B cell (primary cell): ENCODE results near the gene SRA1. TPM values are rescaled to one million over a fixed set of nuclear protein-coding genes. Genes with fewer than 3 reads are reported as not detected.

Experiments used
- ATAC-seq: fragments of 200-7000 bp; cut with Tn5 transposase; one replicate; pipeline ENCODE4 v1.10.0; 2021; ENCODE audit warnings: low read depth, mild to moderate bottlenecking, moderate number of reproducible peaks, moderate library complexity
- CTCF ChIA-PET: fragments of 350-600 bp; sonication (Branson Sonifier 250); formaldehyde crosslinking; loops from one replicate; lab custom pipeline; 2021; ENCODE audit warnings: antibody characterized with exemption, inconsistent platforms; lab: Charles Lee
- POLR2A ChIA-PET: fragments of 350-600 bp; sonication (Branson Sonifier 250); formaldehyde crosslinking; loops from one replicate; lab custom pipeline; 2021; ENCODE audit warnings: antibody characterized with exemption; lab: Charles Lee
- DNase-seq: peaks from one replicate; pipeline ENCODE4 v3.0.0; 2013
- H2AFZ ChIP-seq: 2 replicates; pipeline ENCODE4 v1.6.1; 2012; ENCODE audit warnings: mild to moderate bottlenecking, low read depth, low read length; ENCODE audit not compliant: insufficient read depth, poor library complexity, severe bottlenecking
- H3K27ac ChIP-seq, 2 donors: 1 replicate in 1 of 2; 2 replicates in 1 of 2; pipeline ENCODE4 v1.5.1; 2012 to 2013; ENCODE audit warnings: low read length in 2 of 2, mild to moderate bottlenecking in 2 of 2, moderate library complexity in 1 of 2
- H3K27me3 ChIP-seq, 4 experiments: fragments of 200-600 bp in 1 of 4; sonication (generic) in 1 of 4; replicated peaks in 1 of 4; 1 replicate in 2 of 4; 2 replicates in 2 of 4; pipeline versions ENCODE4 v1.6.1 to v1.7.0; 2013 to 2016; ENCODE audit warnings: low read length in 3 of 4, mild to moderate bottlenecking in 2 of 4, mixed read lengths in 1 of 4, moderate library complexity in 1 of 4; ENCODE audit not compliant: insufficient read depth in 4 of 4, control insufficient read depth in 3 of 4; ENCODE audit errors: control extremely low read depth in 1 of 4
- H3K36me3 ChIP-seq, 2 experiments: replicated peaks in 1 of 2; 1 replicate in 1 of 2; 2 replicates in 1 of 2; pipeline versions ENCODE4 v1.6.1 to v1.7.1; 2013; ENCODE audit warnings: low read length in 1 of 2; ENCODE audit not compliant: insufficient read depth in 2 of 2, control insufficient read depth in 1 of 2; ENCODE audit errors: control extremely low read depth in 1 of 2, extremely low read depth in 1 of 2
- H3K4me1 ChIP-seq, 2 donors: fragments of 200-600 bp in 1 of 2; sonication (generic) in 1 of 2; 1 replicate in 1 of 2; 2 replicates in 1 of 2; pipeline versions ENCODE4 v1.5.1 to v1.6.1; 2013 to 2017; ENCODE audit warnings: low read length in 2 of 2; ENCODE audit not compliant: control insufficient read depth in 2 of 2, insufficient read depth in 2 of 2
- H3K4me2 ChIP-seq: replicated peaks from 2 replicates; pipeline ENCODE3; 2012; ENCODE audit warnings: mild to moderate bottlenecking, low read depth, low read length; ENCODE audit not compliant: poor library complexity, severe bottlenecking
- H3K4me3 ChIP-seq, 5 experiments: fragments of 200-600 bp in 1 of 5; sonication (generic) in 1 of 5; 1 replicate in 3 of 5; 2 replicates in 2 of 5; pipeline versions ENCODE4 v1.5.1 to v1.7.0; 2011 to 2016; ENCODE audit warnings: low read length in 4 of 5, mild to moderate bottlenecking in 4 of 5, low read depth in 2 of 5, control low read depth in 1 of 5, moderate library complexity in 1 of 5; ENCODE audit not compliant: insufficient read depth in 1 of 5; ENCODE audit errors: control extremely low read depth in 1 of 5, extremely low read depth in 1 of 5
- H3K79me2 ChIP-seq: fragments of 200-600 bp; sonication (generic); one replicate; pipeline ENCODE4 v1.6.0; 2016; ENCODE audit warnings: low read length; ENCODE audit not compliant: control insufficient read depth, insufficient read depth
- H3K9ac ChIP-seq: fragments of 200-600 bp; sonication (generic); 2 replicates; pipeline ENCODE4 v1.6.1; 2017; ENCODE audit warnings: mild to moderate bottlenecking, low read length, moderate library complexity
- H3K9me3 ChIP-seq, 3 donors: one replicate each; pipeline versions ENCODE4 v1.6.1 to v1.7.1; 2013; ENCODE audit warnings: low read length in 2 of 3; ENCODE audit not compliant: control insufficient read depth in 2 of 3, insufficient read depth in 1 of 3; ENCODE audit errors: control extremely low read depth in 1 of 3
- H4K20me1 ChIP-seq: 2 replicates; pipeline ENCODE4 v1.6.0; 2012; ENCODE audit warnings: mild to moderate bottlenecking, low read length; ENCODE audit not compliant: insufficient read depth, control insufficient read depth, poor library complexity, severe bottlenecking
- H3K27ac Mint-ChIP-seq: one replicate; pipeline ENCODE4 v1.8.0; 2021; ENCODE audit warnings: mixed read lengths
- H3K27me3 Mint-ChIP-seq: one replicate; pipeline ENCODE4 v1.8.0; 2021; ENCODE audit warnings: mixed read lengths
- H3K4me1 Mint-ChIP-seq: one replicate; pipeline ENCODE4 v1.8.0; 2021; ENCODE audit warnings: mixed read lengths
- H3K4me3 Mint-ChIP-seq: one replicate; pipeline ENCODE4 v1.8.0; 2021; ENCODE audit warnings: mixed read lengths
- H3K9me3 Mint-ChIP-seq: one replicate; pipeline ENCODE4 v1.8.0; 2022; ENCODE audit warnings: mixed read lengths; ENCODE audit not compliant: insufficient read depth
- EZH2 ChIP-seq: IDR thresholded peaks from 2 replicates; pipeline ENCODE4 v1.6.1; 2012; ENCODE audit warnings: borderline replicate concordance, low read depth, mild to moderate bottlenecking, moderate library complexity, low read length; ENCODE audit not compliant: insufficient read depth, poor library complexity, severe bottlenecking
- WGBS: methylation state at CpG from one replicate; pipeline ENCODE4 v1.1.5; 2013; ENCODE audit warnings: missing lambda C conversion rate; ENCODE audit not compliant: insufficient coverage; 5-methylcytosine and 5-hydroxymethylcytosine counted together
- intact Hi-C: fragments of 100-400 bp; cut with micrococcal nuclease; formaldehyde crosslinking; loops from one replicate; pipeline ENCODE4 v1.10.0; 2022
- polyA plus RNA-seq: library from polyadenylated mRNA; depleted of rRNA; stranded (reverse); fragments of >200 nt; gene quantifications from 2 replicates; pipeline ENCODE4 v1.2.3, GENCODE V29; 2012
- total RNA-seq, 2 donors: library from RNA; stranded (reverse); fragments of 120-200 nt in 1 of 2; gene quantifications; 1 replicate in 1 of 2; 2 replicates in 1 of 2; pipeline versions ENCODE4 v1.2.3 to v1.2.4, GENCODE V29; 2013 to 2022
- TF ChIP-seq, protein P1 (sequence below): fragments of 200-600 bp; IDR thresholded peaks from one replicate; pipeline ENCODE4 v1.8.0; 2022; ENCODE audit warnings: antibody characterized with exemption, mild to moderate bottlenecking

The SRA1 gene
- total and polyA plus RNA-seq, 2 donors (not counting 1 experiment from before 2014, with no cell fraction given): 23.2 to 25.6 TPM

DNA sequence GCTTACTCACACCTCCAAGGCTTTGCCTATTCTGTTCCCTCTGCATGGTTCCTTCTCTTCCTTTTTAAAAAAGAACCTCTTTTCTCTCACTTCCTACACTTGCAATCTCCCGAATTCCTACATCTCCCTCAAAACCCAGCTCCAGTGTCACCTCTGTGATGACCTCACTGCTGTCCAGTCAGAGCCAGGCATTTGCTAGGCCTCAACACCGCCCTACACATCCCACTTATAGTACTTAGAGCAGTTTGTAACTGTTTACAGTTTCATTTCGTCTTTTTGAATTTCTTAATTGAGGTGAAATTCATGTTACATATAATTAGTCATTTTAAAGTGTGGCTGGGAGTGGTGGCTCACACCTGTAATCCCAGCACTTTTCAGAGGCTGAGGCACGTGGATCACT is 44.9 kb upstream of the SRA1 start:
- no peak for ATAC-seq

DNA sequence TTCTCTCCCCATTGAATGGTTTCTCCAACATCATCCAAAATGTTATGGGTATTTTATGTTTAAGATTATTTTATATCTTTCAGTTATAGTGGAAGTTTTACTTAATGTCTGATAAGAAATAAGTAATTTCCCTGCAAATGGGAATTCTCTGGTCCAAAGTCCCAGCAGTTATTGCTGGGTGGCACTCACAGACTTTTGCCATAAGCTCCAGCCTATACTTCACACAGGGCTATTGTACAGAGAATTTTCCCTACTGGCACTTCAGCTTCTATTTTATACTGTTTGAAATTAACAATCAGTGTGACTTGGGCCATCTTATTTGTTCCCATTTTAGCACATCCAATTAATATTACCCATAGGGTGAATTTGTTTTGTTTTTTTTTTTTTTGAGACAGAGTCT is 42.8 kb upstream of the SRA1 start:
- peaks cover 0 to 2% (median 1%) of the 10 kb centered on the region in 4 experiments for H3K27me3 ChIP-seq
- H3K9ac ChIP-seq: no peak overlapping the region
- Mint-ChIP-seq H3K27ac (no peak overlapping the region), H3K27me3 (peaks cover 9% of the 10 kb centered on the region), H3K4me3 (no peak overlapping the region), H3K9me3 (no peaks in the 10 kb centered on the region), H3K4me1 (no peaks in the 10 kb centered on the region)
- no peaks in the 10 kb centered on the region for H3K4me1 ChIP-seq
- H3K79me2 ChIP-seq: no peaks in the 10 kb centered on the region
- H3K27ac ChIP-seq: no peak overlapping the region
- no peak overlapping the region for H3K4me3 ChIP-seq
- DNase-seq (no peak), ATAC-seq (no peak)
- no peak overlapping the region for H2AFZ ChIP-seq
- POLR2A ChIA-PET: no interaction called here
- CTCF ChIA-PET: no interaction called here
- no peak overlapping the region for H3K4me2 ChIP-seq
- TF ChIP-seq, protein P1, sequence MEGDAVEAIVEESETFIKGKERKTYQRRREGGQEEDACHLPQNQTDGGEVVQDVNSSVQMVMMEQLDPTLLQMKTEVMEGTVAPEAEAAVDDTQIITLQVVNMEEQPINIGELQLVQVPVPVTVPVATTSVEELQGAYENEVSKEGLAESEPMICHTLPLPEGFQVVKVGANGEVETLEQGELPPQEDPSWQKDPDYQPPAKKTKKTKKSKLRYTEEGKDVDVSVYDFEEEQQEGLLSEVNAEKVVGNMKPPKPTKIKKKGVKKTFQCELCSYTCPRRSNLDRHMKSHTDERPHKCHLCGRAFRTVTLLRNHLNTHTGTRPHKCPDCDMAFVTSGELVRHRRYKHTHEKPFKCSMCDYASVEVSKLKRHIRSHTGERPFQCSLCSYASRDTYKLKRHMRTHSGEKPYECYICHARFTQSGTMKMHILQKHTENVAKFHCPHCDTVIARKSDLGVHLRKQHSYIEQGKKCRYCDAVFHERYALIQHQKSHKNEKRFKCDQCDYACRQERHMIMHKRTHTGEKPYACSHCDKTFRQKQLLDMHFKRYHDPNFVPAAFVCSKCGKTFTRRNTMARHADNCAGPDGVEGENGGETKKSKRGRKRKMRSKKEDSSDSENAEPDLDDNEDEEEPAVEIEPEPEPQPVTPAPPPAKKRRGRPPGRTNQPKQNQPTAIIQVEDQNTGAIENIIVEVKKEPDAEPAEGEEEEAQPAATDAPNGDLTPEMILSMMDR: no peak
- TF ChIP-seq EZH2: no peak
- no peaks in the 10 kb centered on the region for H4K20me1 ChIP-seq
- no peaks in the 10 kb centered on the region for H3K9me3 ChIP-seq
- H3K36me3 ChIP-seq: no peaks in the 10 kb centered on the region
- intact Hi-C loops: no loop called here

More for the DNA sequence above, 44.9 kb upstream of the SRA1 start:
- H2AFZ ChIP-seq: no peak overlapping the region
- no peaks in the 10 kb centered on the region for H4K20me1 ChIP-seq
- ChIA-PET CTCF (no interaction called here), POLR2A (no interaction called here)
- Mint-ChIP-seq H3K4me3 (no peak overlapping the region), H3K27ac (no peak overlapping the region), H3K4me1 (no peaks in the 10 kb centered on the region), H3K9me3 (no peaks in the 10 kb centered on the region), H3K27me3 (peaks cover 5% of the 10 kb centered on the region)
- H3K27ac ChIP-seq: no peak overlapping the region
- H3K4me3 ChIP-seq: no peak overlapping the region
- H3K9me3 ChIP-seq: no peaks in the 10 kb centered on the region
- peaks cover 0 to 2% (median 0%) of the 10 kb centered on the region in 4 experiments for H3K27me3 ChIP-seq
- WGBS: 63% methylated on average over 1 of the region's 4 CpGs
- DNase-seq: no peak
- no peak overlapping the region for H3K4me2 ChIP-seq
- H3K9ac ChIP-seq: no peak overlapping the region
- TF ChIP-seq, protein P1: no peak
- TF ChIP-seq EZH2: no peak
- H3K79me2 ChIP-seq: no peaks in the 10 kb centered on the region
- no peaks in the 10 kb centered on the region for H3K4me1 ChIP-seq
- intact Hi-C loops: no loop called here
- no peaks in the 10 kb centered on the region for H3K36me3 ChIP-seq
